Osteoblast (primary cell): ENCODE measurements around the gene UBXN4. TPM values are rescaled to one million over a fixed set of nuclear protein-coding genes. Genes with fewer than 3 reads are reported as not detected.

Experiments used
- DNase-seq: peaks from one replicate; pipeline ENCODE4 v3.0.0; 2011; ENCODE audit warnings: low spot score, mixed read lengths; ENCODE audit not compliant: insufficient read length; ENCODE audit errors: missing footprints
- H2AFZ ChIP-seq: 2 replicates; pipeline ENCODE4 v1.6.0; 2011; ENCODE audit warnings: mild to moderate bottlenecking, low read length
- H3K27ac ChIP-seq: 2 replicates; pipeline ENCODE4 v1.5.1; 2011; ENCODE audit warnings: mild to moderate bottlenecking, low read depth, low read length, moderate library complexity
- H3K27me3 ChIP-seq: 2 replicates; pipeline ENCODE4 v1.6.0; 2012; ENCODE audit warnings: mild to moderate bottlenecking, control low read depth, inconsistent platforms, low read length, moderate library complexity; ENCODE audit not compliant: insufficient read depth
- H3K36me3 ChIP-seq: 2 replicates; pipeline ENCODE4 v1.5.1; 2011; ENCODE audit warnings: mild to moderate bottlenecking, low read length, control low read depth, moderate library complexity; ENCODE audit not compliant: insufficient read depth
- H3K4me1 ChIP-seq: 2 replicates; pipeline ENCODE4 v1.5.1; 2011; ENCODE audit warnings: mild to moderate bottlenecking, low read length, control low read depth, moderate library complexity; ENCODE audit not compliant: insufficient read depth
- H3K4me2 ChIP-seq: 2 replicates; pipeline ENCODE4 v1.6.0; 2011; ENCODE audit warnings: mild to moderate bottlenecking, low read length; ENCODE audit not compliant: insufficient read depth
- H3K4me3 ChIP-seq: fragments of 200-600 bp; sonication (generic); 3 replicates; pipeline ENCODE4 v1.5.1; 2012; ENCODE audit warnings: mild to moderate bottlenecking, low read length, inconsistent platforms; ENCODE audit not compliant: insufficient read depth
- H3K79me2 ChIP-seq: 2 replicates; pipeline ENCODE4 v1.6.0; 2012; ENCODE audit warnings: mild to moderate bottlenecking, low read length, control low read depth, inconsistent platforms; ENCODE audit not compliant: insufficient read depth
- H3K9me3 ChIP-seq: 2 replicates; pipeline ENCODE4 v1.5.1; 2011; ENCODE audit warnings: low read depth, low read length, control low read depth
- H4K20me1 ChIP-seq: 2 replicates; pipeline ENCODE4 v1.6.0; 2012; ENCODE audit warnings: mild to moderate bottlenecking, low read length, control low read depth; ENCODE audit not compliant: insufficient read depth
- total RNA-seq: library from RNA; depleted of rRNA; stranded (reverse); fragments of >200 nt; gene quantifications from 2 replicates; pipeline ENCODE4 v1.2.3, GENCODE V29; 2012
- TF ChIP-seq, protein P1 (sequence below): IDR thresholded peaks from 2 replicates; pipeline ENCODE4 v1.5.1; 2011; ENCODE audit warnings: mild to moderate bottlenecking, low read depth, low read length, moderate library complexity; ENCODE audit errors: extremely low read depth

Gene UBXN4
- total RNA-seq, 1 donor, result 75.6 TPM

DNA sequence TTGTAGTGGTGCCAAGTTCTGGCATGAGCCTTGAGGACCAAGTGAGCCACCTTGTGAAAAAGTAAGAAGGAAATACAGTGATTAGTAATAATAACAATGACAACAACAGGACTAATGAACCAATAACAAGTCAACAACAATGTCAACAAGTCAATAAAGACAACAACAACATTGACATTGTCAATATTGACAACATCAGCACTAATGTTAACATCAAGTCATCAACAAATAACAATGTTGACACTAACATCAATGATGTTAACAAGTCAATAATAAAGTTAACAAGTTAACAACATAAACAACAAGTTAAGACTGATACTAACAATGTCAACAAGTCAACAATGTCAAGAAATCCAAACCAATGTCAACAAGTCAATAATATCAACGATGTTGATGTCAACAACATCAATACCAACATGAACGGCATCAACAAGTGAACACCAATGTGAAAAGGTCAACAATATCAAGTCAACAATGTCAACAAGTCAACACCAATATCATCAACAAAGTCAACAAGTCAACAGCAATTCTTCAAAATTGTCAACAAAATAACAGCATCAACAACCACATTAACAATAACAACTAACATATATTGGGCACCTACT lies 71.4 kb downstream of the UBXN4 start:
- Histone ChIP-seq H4K20me1 (no peaks in the 10 kb centered on the region), H3K27me3 (no peaks in the 10 kb centered on the region), H3K4me2 (no peak overlapping the region), H3K27ac (no peak overlapping the region), H3K4me3 (no peak overlapping the region), H2AFZ (no peak overlapping the region), H3K36me3 (no peaks in the 10 kb centered on the region), H3K79me2 (no peaks in the 10 kb centered on the region), H3K9me3 (no peaks in the 10 kb centered on the region), H3K4me1 (peaks cover 2% of the 10 kb centered on the region)
- TF ChIP-seq, protein P1, sequence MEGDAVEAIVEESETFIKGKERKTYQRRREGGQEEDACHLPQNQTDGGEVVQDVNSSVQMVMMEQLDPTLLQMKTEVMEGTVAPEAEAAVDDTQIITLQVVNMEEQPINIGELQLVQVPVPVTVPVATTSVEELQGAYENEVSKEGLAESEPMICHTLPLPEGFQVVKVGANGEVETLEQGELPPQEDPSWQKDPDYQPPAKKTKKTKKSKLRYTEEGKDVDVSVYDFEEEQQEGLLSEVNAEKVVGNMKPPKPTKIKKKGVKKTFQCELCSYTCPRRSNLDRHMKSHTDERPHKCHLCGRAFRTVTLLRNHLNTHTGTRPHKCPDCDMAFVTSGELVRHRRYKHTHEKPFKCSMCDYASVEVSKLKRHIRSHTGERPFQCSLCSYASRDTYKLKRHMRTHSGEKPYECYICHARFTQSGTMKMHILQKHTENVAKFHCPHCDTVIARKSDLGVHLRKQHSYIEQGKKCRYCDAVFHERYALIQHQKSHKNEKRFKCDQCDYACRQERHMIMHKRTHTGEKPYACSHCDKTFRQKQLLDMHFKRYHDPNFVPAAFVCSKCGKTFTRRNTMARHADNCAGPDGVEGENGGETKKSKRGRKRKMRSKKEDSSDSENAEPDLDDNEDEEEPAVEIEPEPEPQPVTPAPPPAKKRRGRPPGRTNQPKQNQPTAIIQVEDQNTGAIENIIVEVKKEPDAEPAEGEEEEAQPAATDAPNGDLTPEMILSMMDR, result no peak
- no peak for DNase-seq

DNA sequence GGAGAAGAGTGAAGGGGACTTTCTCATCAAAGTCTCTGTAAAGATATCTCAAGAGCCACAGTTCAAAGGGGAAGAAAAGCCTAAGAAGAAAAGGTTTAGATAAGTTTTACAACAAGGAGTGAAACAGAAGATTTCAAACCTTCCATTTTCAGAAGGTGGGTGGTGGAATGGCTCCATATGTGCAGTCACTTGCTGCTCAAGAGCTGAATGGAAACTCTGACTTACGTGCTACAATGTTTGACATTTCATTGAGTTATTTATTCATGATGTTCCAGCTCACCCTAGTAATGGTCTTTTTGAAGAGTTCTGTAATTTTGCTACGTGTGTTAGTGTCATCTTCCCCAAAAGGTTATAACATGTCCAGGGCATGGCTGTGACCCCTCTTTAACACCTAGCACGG lies 73.6 kb downstream of the UBXN4 start:
- DNase-seq, result no peak
- peaks cover 19% of the 10 kb centered on the region for H3K4me1 ChIP-seq
- H3K4me3 ChIP-seq, result no peak overlapping the region
- no peak overlapping the region for H3K27ac ChIP-seq
- no peaks in the 10 kb centered on the region for H3K79me2 ChIP-seq
- TF ChIP-seq, protein P1, result no peak
- H4K20me1 ChIP-seq, result no peaks in the 10 kb centered on the region
- H3K27me3 ChIP-seq, result no peaks in the 10 kb centered on the region
- no peak overlapping the region for H2AFZ ChIP-seq
- H3K36me3 ChIP-seq, result no peaks in the 10 kb centered on the region
- H3K9me3 ChIP-seq, result no peaks in the 10 kb centered on the region
- H3K4me2 ChIP-seq, result no peak overlapping the region

DNA sequence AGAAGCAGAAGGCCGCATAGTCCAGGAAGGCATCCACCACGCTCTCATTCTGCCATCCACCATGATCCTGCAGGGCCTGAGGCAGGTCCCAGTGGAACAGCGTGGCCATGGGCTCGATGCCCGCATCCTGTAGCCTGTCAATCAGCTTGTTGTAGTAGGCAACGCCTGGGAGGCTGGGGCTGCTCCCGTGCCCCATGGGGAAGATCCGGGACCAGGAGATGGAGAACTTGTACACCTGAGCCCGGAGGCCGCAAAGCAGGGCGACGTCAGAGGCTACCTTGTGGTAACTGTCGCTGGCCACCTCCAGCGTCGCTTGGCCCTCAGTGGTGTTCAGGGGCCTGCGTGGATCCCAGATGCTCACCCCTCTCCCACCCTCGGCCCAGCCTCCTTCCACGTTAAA lies 75.8 kb downstream of the UBXN4 start:
- Histone ChIP-seq H3K4me1 (peaks cover 27% of the 10 kb centered on the region), H3K27me3 (no peaks in the 10 kb centered on the region), H2AFZ (no peak overlapping the region), H4K20me1 (no peaks in the 10 kb centered on the region), H3K4me3 (no peak overlapping the region), H3K27ac (no peak overlapping the region), H3K79me2 (no peaks in the 10 kb centered on the region), H3K9me3 (no peaks in the 10 kb centered on the region), H3K4me2 (no peak overlapping the region), H3K36me3 (no peaks in the 10 kb centered on the region)
- DNase-seq, result no peak
- TF ChIP-seq, protein P1, result no peak

DNA sequence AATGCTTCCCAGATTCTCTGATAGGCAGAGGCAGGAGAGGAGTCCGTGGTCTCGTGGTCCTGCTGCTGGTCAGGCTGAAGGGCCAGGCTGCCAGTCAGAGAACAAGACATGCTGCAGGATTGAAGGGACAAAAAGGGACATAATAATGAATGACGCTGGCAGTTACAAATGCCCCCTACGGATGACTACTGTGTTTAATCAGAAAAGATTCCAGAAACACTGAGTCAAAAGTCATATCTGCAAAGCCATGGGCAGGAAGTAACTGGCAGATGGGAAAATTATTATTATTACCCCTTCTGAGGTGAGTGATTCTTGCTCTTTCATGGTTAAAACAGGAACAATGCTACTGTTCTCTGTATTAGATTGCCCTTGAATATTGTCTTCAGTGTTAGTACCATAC lies 76.3 kb downstream of the UBXN4 start:
- H3K79me2 ChIP-seq, result no peaks in the 10 kb centered on the region
- H3K27ac ChIP-seq, result no peak overlapping the region
- H2AFZ ChIP-seq, result peak overlapping the region; percentile 12
- no peaks in the 10 kb centered on the region for H3K27me3 ChIP-seq
- no peak for DNase-seq
- H3K36me3 ChIP-seq, result no peaks in the 10 kb centered on the region
- peaks cover 27% of the 10 kb centered on the region for H3K4me1 ChIP-seq
- no peak overlapping the region for H3K4me2 ChIP-seq
- H3K4me3 ChIP-seq, result no peak overlapping the region
- peaks cover under 1% of the 10 kb centered on the region for H3K9me3 ChIP-seq
- TF ChIP-seq, protein P1, result no peak
- no peaks in the 10 kb centered on the region for H4K20me1 ChIP-seq
